Erythroblast (primary cell): ENCODE data around the gene FGD5.

Experiments used
- GATA1 ChIP-seq: IDR thresholded peaks from 2 replicates; pipeline ENCODE4 v1.6.1; 2011; ENCODE audit warnings: low read depth, mild to moderate bottlenecking, control low read depth, low read length, moderate library complexity
- POLR2A ChIP-seq: IDR thresholded peaks from 2 replicates; pipeline ENCODE4 v1.6.1; 2011; ENCODE audit warnings: mild to moderate bottlenecking, low read length

GRCh38 chr3:14844386-14845170, 25.8 kb downstream of the FGD5 start:
- no peak for TF ChIP-seq POLR2A
- no peak for TF ChIP-seq GATA1
